Endothelial cell of umbilical vein (primary cell): ENCODE results near the gene KRT15. TPM values are rescaled to one million over a fixed set of nuclear protein-coding genes. Genes with fewer than 3 reads are reported as not detected.

Experiments used
- BruUV-seq: library from RNA; stranded (reverse); fragments of 400-500 nt; replicated peaks from 2 replicates; lab custom pipeline; 2021; lab: Mats Ljungman, UMichigan
- CTCF ChIA-PET: fragments of 300-600, 350-600 bp; sonication (Branson Sonifier 250); formaldehyde crosslinking; loops from one replicate; lab custom pipeline; 2021; ENCODE audit warnings: antibody characterized with exemption, inconsistent platforms; lab: Charles Lee
- POLR2A ChIA-PET: fragments of 300-600, 350-600 bp; sonication (Branson Sonifier 250); formaldehyde crosslinking; loops from one replicate; lab custom pipeline; 2021; ENCODE audit warnings: antibody characterized with exemption, inconsistent platforms; lab: Charles Lee
- DNase-seq: peaks from one replicate; pipeline ENCODE4 v3.0.0-alpha.2; 2011; ENCODE audit warnings: low read depth, low spot score
- FAIRE-seq: peaks from 2 replicates; lab custom pipeline; 2011; peaks lifted over from hg19 to GRCh38; lab: Jason Lieb, UNC
- H2AFZ ChIP-seq: 2 replicates; pipeline ENCODE4 v1.6.0; 2012; ENCODE audit warnings: low read depth, low read length, control low read depth, inconsistent platforms
- H3K27ac ChIP-seq: 2 replicates; pipeline ENCODE4 v1.5.1; 2011; ENCODE audit warnings: low read depth, mild to moderate bottlenecking, control low read depth, low read length, moderate library complexity; ENCODE audit not compliant: insufficient read depth
- H3K27me3 ChIP-seq, 2 experiments: 2 replicates each; pipeline versions ENCODE4 v1.6.0 to v1.6.1; 2011; ENCODE audit warnings: low read length in 2 of 2, mixed read lengths in 1 of 2; ENCODE audit not compliant: control insufficient read depth in 2 of 2, insufficient read depth in 2 of 2
- H3K36me3 ChIP-seq, 2 experiments: 2 replicates in 1 of 2; 3 replicates in 1 of 2; pipeline ENCODE4 v1.5.1; 2011; ENCODE audit warnings: low read length in 2 of 2, mild to moderate bottlenecking in 1 of 2, moderate library complexity in 1 of 2; ENCODE audit not compliant: control insufficient read depth in 2 of 2, insufficient read depth in 2 of 2; ENCODE audit errors: extremely low read depth in 1 of 2
- H3K4me1 ChIP-seq: 3 replicates; pipeline ENCODE4 v1.5.1; 2011; ENCODE audit warnings: mild to moderate bottlenecking, low read length; ENCODE audit not compliant: control insufficient read depth, insufficient read depth; ENCODE audit errors: extremely low read depth
- H3K4me2 ChIP-seq: 2 replicates; pipeline ENCODE4 v1.6.1; 2011; ENCODE audit warnings: low read length, control low read depth, mixed read lengths; ENCODE audit not compliant: insufficient read depth
- H3K4me3 ChIP-seq, 3 experiments: fragments of 200-600 bp in 1 of 3; sonication (generic), shearing (Covaris generic) in 1 of 3; replicated peaks in 1 of 3; 2 replicates each; pipeline ENCODE4 v1.5.1; 2011 to 2016; ENCODE audit warnings: control low read depth in 3 of 3, low read length in 3 of 3, mild to moderate bottlenecking in 2 of 3, inconsistent platforms in 1 of 3, low read depth in 1 of 3, moderate library complexity in 1 of 3; ENCODE audit not compliant: insufficient read depth in 1 of 3
- H3K79me2 ChIP-seq: 2 replicates; pipeline ENCODE4 v1.6.0; 2012; ENCODE audit warnings: low read length, inconsistent platforms; ENCODE audit not compliant: control insufficient read depth, insufficient read depth
- H3K9ac ChIP-seq: replicated peaks from 2 replicates; pipeline ENCODE3; 2011; ENCODE audit warnings: low read length, control low read depth; ENCODE audit not compliant: insufficient read depth; ENCODE audit errors: extremely low read depth
- H3K9me1 ChIP-seq: replicated peaks from 3 replicates; pipeline ENCODE4 v1.6.0; 2011; ENCODE audit warnings: mild to moderate bottlenecking, low read length; ENCODE audit not compliant: control insufficient read depth, insufficient read depth; ENCODE audit errors: extremely low read depth
- H3K9me3 ChIP-seq: replicated peaks from 2 replicates; pipeline ENCODE4 v1.5.1; 2012; ENCODE audit warnings: low read length, inconsistent platforms; ENCODE audit not compliant: control insufficient read depth, insufficient read depth
- H4K20me1 ChIP-seq: replicated peaks from 2 replicates; pipeline ENCODE3; 2011; ENCODE audit warnings: mild to moderate bottlenecking, low read length; ENCODE audit not compliant: control insufficient read depth, insufficient read depth; ENCODE audit errors: extremely low read depth
- EZH2 ChIP-seq: IDR thresholded peaks from 2 replicates; pipeline ENCODE4 v1.6.1; 2012; ENCODE audit warnings: borderline replicate concordance, low read depth, mild to moderate bottlenecking, moderate library complexity, low read length, inconsistent platforms; ENCODE audit not compliant: severe bottlenecking
- FOS ChIP-seq: IDR thresholded peaks from 2 replicates; pipeline ENCODE4 v1.6.1; 2011; ENCODE audit warnings: mild to moderate bottlenecking, low read length, moderate library complexity, borderline replicate concordance; ENCODE audit not compliant: insufficient read depth
- GATA2 ChIP-seq: IDR thresholded peaks from 2 replicates; pipeline ENCODE4 v1.7.0; 2011; ENCODE audit warnings: low read depth, mild to moderate bottlenecking, moderate library complexity, mixed read lengths, low read length; ENCODE audit not compliant: insufficient read length, insufficient read depth
- JUN ChIP-seq: IDR thresholded peaks from 2 replicates; pipeline ENCODE4 v1.6.1; 2011; ENCODE audit warnings: borderline replicate concordance, low read depth; ENCODE audit not compliant: insufficient read length, insufficient read depth
- MYC ChIP-seq: IDR thresholded peaks from one replicate; pipeline ENCODE4 v1.6.1; 2011; ENCODE audit warnings: mild to moderate bottlenecking, low read depth, low read length
- POLR2A ChIP-seq: IDR thresholded peaks from 2 replicates; pipeline ENCODE4 v1.6.1; 2012; ENCODE audit warnings: low read depth, mild to moderate bottlenecking, control low read depth, low read length
- POLR2AphosphoS5 ChIP-seq: IDR thresholded peaks from 2 replicates; pipeline ENCODE4 v1.6.1; 2012; ENCODE audit warnings: low read depth, mild to moderate bottlenecking, control low read depth, low read length, moderate library complexity; ENCODE audit not compliant: insufficient read depth
- dilution Hi-C: fragments of 300-500 bp; cut with MboI; formaldehyde crosslinking; loops from one replicate; pipeline ENCODE4 v1.15.0; 2019; ENCODE audit warnings: low sequenced_read_pairs; ENCODE audit not compliant: extremely low pct_ligation_motif_present
- intact Hi-C: fragments of 100-400 bp; cut with micrococcal nuclease; formaldehyde crosslinking; loops from one replicate; pipeline ENCODE4 v1.10.0; 2022
- polyA plus RNA-seq, 4 experiments: library from polyadenylated mRNA; depleted of rRNA in 3 of 4; stranded (reverse) in 3 of 4; unstranded in 1 of 4; fragments of >200 nt; gene quantifications; 2 replicates each; pipeline versions ENCODE4 v1.2.1 to v1.2.3, GENCODE V29; 2011 to 2012; ENCODE audit warnings: missing spikeins in 1 of 4
- total RNA-seq: library from RNA; stranded (reverse); gene quantifications from 2 replicates; pipeline ENCODE4 v1.2.3, GENCODE V29; 2021
- TF ChIP-seq, protein P1 (sequence below), 2 donors: IDR thresholded peaks; 1 replicate in 1 of 2; 2 replicates in 1 of 2; pipeline ENCODE4 v1.5.1; 2011; ENCODE audit warnings: low read length in 2 of 2, mild to moderate bottlenecking in 2 of 2, moderate library complexity in 2 of 2, control low read depth in 1 of 2, inconsistent platforms in 1 of 2, low read depth in 1 of 2; ENCODE audit not compliant: insufficient read depth in 1 of 2; ENCODE audit errors: extremely low read depth in 1 of 2
- TF ChIP-seq, protein P2 (sequence below): IDR thresholded peaks from 2 replicates; pipeline ENCODE4 v1.6.1; 2011; ENCODE audit not compliant: insufficient read depth, insufficient read length

Gene KRT15
- total and polyA plus RNA-seq, 2 donors (not counting 3 experiments of a cell fraction or from before 2014, with no cell fraction given): 0.68 to 2.8 TPM

DNA sequence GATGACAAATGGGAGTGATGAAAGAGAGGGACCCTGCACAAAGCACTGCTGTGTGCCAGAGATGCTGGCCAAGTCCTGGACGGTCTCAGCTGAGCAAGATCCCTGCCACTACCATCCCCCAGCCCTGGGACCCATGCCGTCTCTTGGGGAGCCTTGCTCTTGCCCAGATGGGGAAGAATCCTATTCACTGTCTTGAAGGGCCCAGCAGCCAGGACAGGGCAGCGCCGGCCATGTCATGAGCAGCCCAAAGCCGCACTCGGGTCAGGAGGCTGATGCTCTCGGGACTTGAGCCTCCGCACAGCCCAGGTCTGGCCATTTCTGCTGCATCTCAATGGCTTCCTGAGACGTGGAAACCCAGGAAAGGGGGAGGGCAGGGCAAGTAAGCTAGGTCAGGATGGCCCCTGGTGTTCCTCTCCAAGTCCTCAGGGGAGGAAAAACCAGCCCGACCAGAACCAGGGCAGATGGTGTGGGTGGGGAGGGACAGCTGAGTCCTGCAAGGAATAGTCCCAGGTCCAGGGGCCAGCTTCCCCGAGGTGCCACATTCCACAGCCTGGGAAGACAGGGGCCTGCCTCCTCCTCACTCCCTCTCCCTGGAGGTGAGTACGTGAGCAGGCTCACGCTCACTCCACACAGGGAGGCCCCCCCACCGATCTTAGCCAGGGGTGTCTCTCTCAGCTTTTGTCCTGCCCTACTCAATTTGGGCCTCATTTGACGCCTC lies 17.2 kb upstream of the KRT15 start:
- Histone ChIP-seq H2AFZ (no peak overlapping the region), H3K79me2 (no peaks in the 10 kb centered on the region), H3K27me3 (no peaks in the 10 kb centered on the region), H3K4me3 (no peak overlapping the region), H3K9me3 (no peaks in the 10 kb centered on the region), H3K4me1 (peaks cover 3% of the 10 kb centered on the region), H3K9me1 (no peaks in the 10 kb centered on the region), H3K9ac (no peak overlapping the region), H3K4me2 (no peak overlapping the region), H3K36me3 (no peaks in the 10 kb centered on the region), H3K27ac (no peak overlapping the region), H4K20me1 (no peaks in the 10 kb centered on the region)
- ChIA-PET CTCF (interaction anchor here (1.3 to 4.2 kb wide), 5 partner anchors 11 to 130 kb away, joined by 3 to 46 read pairs (median 4); no protein-coding TSS in a partner anchor), POLR2A (no interaction called here)
- FAIRE-seq (no peak), DNase-seq (no peak)
- intact Hi-C loops (no loop called here), dilution Hi-C loops (no loop called here)
- BruUV-seq: no TSS peak
- no peak for TF ChIP-seq POLR2A
- TF ChIP-seq, protein P1, sequence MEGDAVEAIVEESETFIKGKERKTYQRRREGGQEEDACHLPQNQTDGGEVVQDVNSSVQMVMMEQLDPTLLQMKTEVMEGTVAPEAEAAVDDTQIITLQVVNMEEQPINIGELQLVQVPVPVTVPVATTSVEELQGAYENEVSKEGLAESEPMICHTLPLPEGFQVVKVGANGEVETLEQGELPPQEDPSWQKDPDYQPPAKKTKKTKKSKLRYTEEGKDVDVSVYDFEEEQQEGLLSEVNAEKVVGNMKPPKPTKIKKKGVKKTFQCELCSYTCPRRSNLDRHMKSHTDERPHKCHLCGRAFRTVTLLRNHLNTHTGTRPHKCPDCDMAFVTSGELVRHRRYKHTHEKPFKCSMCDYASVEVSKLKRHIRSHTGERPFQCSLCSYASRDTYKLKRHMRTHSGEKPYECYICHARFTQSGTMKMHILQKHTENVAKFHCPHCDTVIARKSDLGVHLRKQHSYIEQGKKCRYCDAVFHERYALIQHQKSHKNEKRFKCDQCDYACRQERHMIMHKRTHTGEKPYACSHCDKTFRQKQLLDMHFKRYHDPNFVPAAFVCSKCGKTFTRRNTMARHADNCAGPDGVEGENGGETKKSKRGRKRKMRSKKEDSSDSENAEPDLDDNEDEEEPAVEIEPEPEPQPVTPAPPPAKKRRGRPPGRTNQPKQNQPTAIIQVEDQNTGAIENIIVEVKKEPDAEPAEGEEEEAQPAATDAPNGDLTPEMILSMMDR (IDR thresholded peaks at IDR 0.05; ENCODE audit: extremely low read depth in 1 of 2, insufficient read depth in 1 of 2, low read depth in 1 of 2, low read length in 2 of 2): no peak
- no peak for TF ChIP-seq POLR2AphosphoS5
- TF ChIP-seq JUN: no peak
- TF ChIP-seq GATA2: no peak
- no peak for TF ChIP-seq EZH2
- TF ChIP-seq, protein P2, sequence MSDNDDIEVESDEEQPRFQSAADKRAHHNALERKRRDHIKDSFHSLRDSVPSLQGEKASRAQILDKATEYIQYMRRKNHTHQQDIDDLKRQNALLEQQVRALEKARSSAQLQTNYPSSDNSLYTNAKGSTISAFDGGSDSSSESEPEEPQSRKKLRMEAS: no peak
- TF ChIP-seq FOS: no peak
- no peak for TF ChIP-seq MYC
